Bone marrow (tissue), 2 donors: ENCODE results near the gene TLR9.
"Not testable (repeated sequence)": the region's sequence is repeated elsewhere in the genome, so short reads cannot be mapped to it uniquely, and the experiment has no call there.

Experiments
- DNase-seq, 2 donors: peaks; one replicate each; lab custom pipeline; 2025; lab: John Stamatoyannopoulos, UW

Gene TLR9

GRCh38 chr3:52194485-52195290 lies 30.8 kb downstream of the TLR9 start:
- DNase-seq, result no peak

- no peak for DNase-seq
Measured at GRCh38 chr3:52193065-52193464, 32.4 kb downstream of the TLR9 start.

- DNase-seq, result no peak
Measured at GRCh38 chr3:52191663-52192062, 33.8 kb downstream of the TLR9 start.

- DNase-seq, result no peak
Measured at GRCh38 chr3:52190294-52191074, 35.0 kb downstream of the TLR9 start.

GRCh38 chr3:52188556-52188955 lies 36.9 kb downstream of the TLR9 start:
- no peak for DNase-seq

GRCh38 chr3:52186729-52187128 lies 38.7 kb downstream of the TLR9 start:
- no peak for DNase-seq

- DNase-seq, result no peak
Measured at GRCh38 chr3:52185837-52186236, 39.6 kb downstream of the TLR9 start.

- no peak for DNase-seq
Measured at GRCh38 chr3:52185311-52185710, 40.1 kb downstream of the TLR9 start.

GRCh38 chr3:52184690-52185089 lies 40.8 kb downstream of the TLR9 start:
- DNase-seq, result no peak

- no peak for DNase-seq
Measured at GRCh38 chr3:52183786-52184445, 41.5 kb downstream of the TLR9 start.

GRCh38 chr3:52182691-52183090 lies 42.8 kb downstream of the TLR9 start:
- no peak for DNase-seq

- no peak for DNase-seq
Measured at GRCh38 chr3:52182196-52182595, 43.2 kb downstream of the TLR9 start.

GRCh38 chr3:52181543-52181942 lies 43.9 kb downstream of the TLR9 start:
- DNase-seq, result no peak

- DNase-seq, result no peak
Measured at GRCh38 chr3:52178537-52178936, 46.9 kb downstream of the TLR9 start.

- not testable (repeated sequence) for DNase-seq
Measured at GRCh38 chr3:52178126-52178525, 47.3 kb downstream of the TLR9 start.

GRCh38 chr3:52177701-52178042 lies 47.8 kb downstream of the TLR9 start:
- no peak for DNase-seq

- no peak for DNase-seq
Measured at GRCh38 chr3:52176951-52177700, 48.3 kb downstream of the TLR9 start.

- no peak for DNase-seq
Measured at GRCh38 chr3:52176180-52176752, 49.2 kb downstream of the TLR9 start.

- DNase-seq, result no peak
Measured at GRCh38 chr3:52175416-52176179, 49.8 kb downstream of the TLR9 start.

GRCh38 chr3:52174896-52175295 lies 50.5 kb downstream of the TLR9 start:
- no peak for DNase-seq

- no peak for DNase-seq
Measured at GRCh38 chr3:52173101-52173500, 52.3 kb downstream of the TLR9 start.
